ENCODE data around the gene CD207. TPM values are rescaled to one million over a fixed set of nuclear protein-coding genes. Genes with fewer than 3 reads are reported as not detected.

The CD207 gene
- total and polyA plus RNA-seq, 2 experiments from 2014 or later = not detected

DNA sequence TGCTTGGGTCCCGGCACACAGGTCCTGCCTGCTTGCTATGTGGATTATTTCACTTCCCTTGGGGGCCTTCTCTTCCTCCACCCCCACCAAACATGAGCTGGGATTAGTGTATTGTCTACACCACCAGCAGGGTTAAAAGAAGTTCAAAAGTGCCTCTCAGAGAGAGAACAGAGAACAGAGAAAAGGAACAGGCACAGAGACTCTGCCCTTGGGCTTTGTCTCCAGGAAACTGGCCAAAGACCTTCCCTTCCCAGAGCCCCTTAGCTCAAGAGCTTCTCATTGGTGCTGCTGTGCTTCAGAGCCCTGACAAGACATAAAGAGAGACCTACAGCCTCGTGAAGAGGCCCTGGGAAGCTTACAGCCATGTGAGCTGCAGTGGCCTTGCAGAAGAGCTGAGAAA lies 38.1 kb downstream of the CD207 start (continued):
- TF ChIP-seq, protein P1, sequence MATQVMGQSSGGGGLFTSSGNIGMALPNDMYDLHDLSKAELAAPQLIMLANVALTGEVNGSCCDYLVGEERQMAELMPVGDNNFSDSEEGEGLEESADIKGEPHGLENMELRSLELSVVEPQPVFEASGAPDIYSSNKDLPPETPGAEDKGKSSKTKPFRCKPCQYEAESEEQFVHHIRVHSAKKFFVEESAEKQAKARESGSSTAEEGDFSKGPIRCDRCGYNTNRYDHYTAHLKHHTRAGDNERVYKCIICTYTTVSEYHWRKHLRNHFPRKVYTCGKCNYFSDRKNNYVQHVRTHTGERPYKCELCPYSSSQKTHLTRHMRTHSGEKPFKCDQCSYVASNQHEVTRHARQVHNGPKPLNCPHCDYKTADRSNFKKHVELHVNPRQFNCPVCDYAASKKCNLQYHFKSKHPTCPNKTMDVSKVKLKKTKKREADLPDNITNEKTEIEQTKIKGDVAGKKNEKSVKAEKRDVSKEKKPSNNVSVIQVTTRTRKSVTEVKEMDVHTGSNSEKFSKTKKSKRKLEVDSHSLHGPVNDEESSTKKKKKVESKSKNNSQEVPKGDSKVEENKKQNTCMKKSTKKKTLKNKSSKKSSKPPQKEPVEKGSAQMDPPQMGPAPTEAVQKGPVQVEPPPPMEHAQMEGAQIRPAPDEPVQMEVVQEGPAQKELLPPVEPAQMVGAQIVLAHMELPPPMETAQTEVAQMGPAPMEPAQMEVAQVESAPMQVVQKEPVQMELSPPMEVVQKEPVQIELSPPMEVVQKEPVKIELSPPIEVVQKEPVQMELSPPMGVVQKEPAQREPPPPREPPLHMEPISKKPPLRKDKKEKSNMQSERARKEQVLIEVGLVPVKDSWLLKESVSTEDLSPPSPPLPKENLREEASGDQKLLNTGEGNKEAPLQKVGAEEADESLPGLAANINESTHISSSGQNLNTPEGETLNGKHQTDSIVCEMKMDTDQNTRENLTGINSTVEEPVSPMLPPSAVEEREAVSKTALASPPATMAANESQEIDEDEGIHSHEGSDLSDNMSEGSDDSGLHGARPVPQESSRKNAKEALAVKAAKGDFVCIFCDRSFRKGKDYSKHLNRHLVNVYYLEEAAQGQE (IDR thresholded peaks at IDR 0.05; ENCODE audit: unreplicated experiment) = no peak
- no peak for TF ChIP-seq EZH2 (IDR thresholded peaks at IDR 0.05; ENCODE audit: low read depth, unreplicated experiment)
- no peak for TF ChIP-seq EZH2phosphoT487 (IDR thresholded peaks at IDR 0.05; ENCODE audit: unreplicated experiment)
- TF ChIP-seq POLR2AphosphoS5 (IDR thresholded peaks at IDR 0.05; ENCODE audit: low read depth) = no peak
- TF ChIP-seq ZNF114 (CRISPR knock-in tag; IDR thresholded peaks at IDR 0.05) = no peak
- TF ChIP-seq, protein P2, sequence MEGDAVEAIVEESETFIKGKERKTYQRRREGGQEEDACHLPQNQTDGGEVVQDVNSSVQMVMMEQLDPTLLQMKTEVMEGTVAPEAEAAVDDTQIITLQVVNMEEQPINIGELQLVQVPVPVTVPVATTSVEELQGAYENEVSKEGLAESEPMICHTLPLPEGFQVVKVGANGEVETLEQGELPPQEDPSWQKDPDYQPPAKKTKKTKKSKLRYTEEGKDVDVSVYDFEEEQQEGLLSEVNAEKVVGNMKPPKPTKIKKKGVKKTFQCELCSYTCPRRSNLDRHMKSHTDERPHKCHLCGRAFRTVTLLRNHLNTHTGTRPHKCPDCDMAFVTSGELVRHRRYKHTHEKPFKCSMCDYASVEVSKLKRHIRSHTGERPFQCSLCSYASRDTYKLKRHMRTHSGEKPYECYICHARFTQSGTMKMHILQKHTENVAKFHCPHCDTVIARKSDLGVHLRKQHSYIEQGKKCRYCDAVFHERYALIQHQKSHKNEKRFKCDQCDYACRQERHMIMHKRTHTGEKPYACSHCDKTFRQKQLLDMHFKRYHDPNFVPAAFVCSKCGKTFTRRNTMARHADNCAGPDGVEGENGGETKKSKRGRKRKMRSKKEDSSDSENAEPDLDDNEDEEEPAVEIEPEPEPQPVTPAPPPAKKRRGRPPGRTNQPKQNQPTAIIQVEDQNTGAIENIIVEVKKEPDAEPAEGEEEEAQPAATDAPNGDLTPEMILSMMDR (conservative IDR thresholded peaks at IDR 0.05; ENCODE audit: low read depth in 2 of 2) = no peak
- TF ChIP-seq, protein P3, sequence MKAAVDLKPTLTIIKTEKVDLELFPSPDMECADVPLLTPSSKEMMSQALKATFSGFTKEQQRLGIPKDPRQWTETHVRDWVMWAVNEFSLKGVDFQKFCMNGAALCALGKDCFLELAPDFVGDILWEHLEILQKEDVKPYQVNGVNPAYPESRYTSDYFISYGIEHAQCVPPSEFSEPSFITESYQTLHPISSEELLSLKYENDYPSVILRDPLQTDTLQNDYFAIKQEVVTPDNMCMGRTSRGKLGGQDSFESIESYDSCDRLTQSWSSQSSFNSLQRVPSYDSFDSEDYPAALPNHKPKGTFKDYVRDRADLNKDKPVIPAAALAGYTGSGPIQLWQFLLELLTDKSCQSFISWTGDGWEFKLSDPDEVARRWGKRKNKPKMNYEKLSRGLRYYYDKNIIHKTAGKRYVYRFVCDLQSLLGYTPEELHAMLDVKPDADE (IDR thresholded peaks at IDR 0.05) = no peak

DNA sequence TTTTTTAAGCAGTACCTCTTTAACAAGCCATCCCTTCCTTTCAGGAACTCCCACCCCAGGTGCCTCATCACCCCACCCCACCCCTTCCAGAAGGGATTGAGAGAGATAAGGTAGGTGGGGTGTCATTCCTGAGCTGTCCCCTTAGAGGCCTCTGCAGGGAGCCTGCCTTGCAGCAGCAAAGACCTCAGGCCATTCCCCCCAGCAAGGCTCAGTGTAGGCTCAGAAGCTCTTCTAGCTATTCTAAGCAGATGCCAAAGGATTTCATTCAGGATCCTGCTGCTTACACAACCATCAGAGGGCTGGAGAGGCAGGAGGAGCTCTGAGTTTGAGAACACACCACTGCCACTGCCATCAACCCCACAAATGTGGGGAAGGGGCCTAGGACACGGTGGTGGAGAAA lies 39.4 kb downstream of the CD207 start:
- no peaks in the 10 kb centered on the region for H3K79me2 ChIP-seq (replicated peaks; ENCODE audit: insufficient read depth)
- H2AFZ ChIP-seq = no peak overlapping the region
- no peaks in the 10 kb centered on the region for H3K9me2 ChIP-seq (ENCODE audit: insufficient read depth)
- DNase-seq (ENCODE audit: low spot score) = no peak
- peaks cover 59% of the 10 kb centered on the region for H3K27me3 ChIP-seq (ENCODE audit: insufficient read depth)
- peaks cover 3% of the 10 kb centered on the region; the same call in 1 of the 2 replicates for H3K4me1 ChIP-seq (ENCODE audit: insufficient read depth)
- Mint-ChIP-seq H3K4me3 (no peak overlapping the region), H3K4me1 (peaks cover 12% of the 10 kb centered on the region), H3K9me3 (peaks cover 19% of the 10 kb centered on the region), H3K27ac (no peak overlapping the region), H3K36me3 (ENCODE audit: low read depth) (peaks cover 7% of the 10 kb centered on the region), H3K27me3 (ENCODE audit: insufficient read depth, low read depth, poor library complexity) (peaks cover 21% of the 10 kb centered on the region)
- no peak overlapping the region for H3K4me3 ChIP-seq
- 0 out of 2 replicates have a peak, but pooled peaks cover 3% of the 10 kb centered on the region for H4K20me1 ChIP-seq (replicated peaks; ENCODE audit: insufficient read depth)
- H3K27ac ChIP-seq (ENCODE audit: low read depth) = no peak overlapping the region
- H3K36me3 ChIP-seq (ENCODE audit: insufficient read depth) = no peaks in the 10 kb centered on the region
- peak; percentile 76 for ATAC-seq
- no peak overlapping the region for H3K4me2 ChIP-seq
- H3F3A ChIP-seq (replicated peaks; ENCODE audit: low read depth) = peaks cover under 1% of the 10 kb centered on the region; the same call in 1 of the 2 replicates
- TF ChIP-seq, protein P2 (conservative IDR thresholded peaks at IDR 0.05; ENCODE audit: low read depth in 2 of 2) = no peak
- TF ChIP-seq POLR2AphosphoS5 (IDR thresholded peaks at IDR 0.05; ENCODE audit: low read depth) (no peak), NANOG (IDR thresholded peaks at IDR 0.05; ENCODE audit: borderline replicate concordance) (no peak), EZH2 (IDR thresholded peaks at IDR 0.05; ENCODE audit: low read depth, unreplicated experiment) (no peak), JUNB (IDR thresholded peaks at IDR 0.05; ENCODE audit: unreplicated experiment) (no peak), CREB1 (CRISPR knock-in tag; IDR thresholded peaks at IDR 0.05; ENCODE audit: low read depth) (no peak), ZNF114 (CRISPR knock-in tag; IDR thresholded peaks at IDR 0.05) (no peak), ZNF331 (CRISPR knock-in tag; IDR thresholded peaks at IDR 0.05; ENCODE audit: low read depth) (no peak)
- TF ChIP-seq, protein P3 (IDR thresholded peaks at IDR 0.05) = no peak
